Stimulated activated naive CD8-positive, alpha-beta T cell treated with anti-CD3 and anti-CD28 coated beads, Interleukin-15, amount 100 ng/mL, for 72 hours (primary cell): ENCODE data around the gene CDC42EP1.
A peak's percentile ranks its signal among the peaks of the same experiment; 100 is the strongest.

Source experiments
- ATAC-seq: fragments of 150-1000 bp; cut with Tn5 transposase; 2 replicates; pipeline ENCODE4 v1.10.0; 2021; ENCODE audit warnings: mild to moderate bottlenecking, moderate library complexity
- DNase-seq, 2 donors: peaks; one replicate each; pipeline ENCODE4 v3.0.0; 2021 to 2022
- H3K27ac Mint-ChIP-seq, 2 donors: one replicate each; pipeline ENCODE4 v1.8.0; 2022; ENCODE audit warnings: mild to moderate bottlenecking in 2 of 2, mixed read lengths in 2 of 2, moderate library complexity in 2 of 2
- H3K27me3 Mint-ChIP-seq: one replicate; pipeline ENCODE4 v1.8.0; 2022; ENCODE audit warnings: mixed read lengths
- H3K4me1 Mint-ChIP-seq: one replicate; pipeline ENCODE4 v1.8.0; 2022; ENCODE audit warnings: mild to moderate bottlenecking, mixed read lengths
- H3K4me3 Mint-ChIP-seq, 2 donors: one replicate each; pipeline ENCODE4 v1.8.0; 2022; ENCODE audit warnings: mild to moderate bottlenecking in 2 of 2, mixed read lengths in 2 of 2, moderate library complexity in 1 of 2
- H3K9me3 Mint-ChIP-seq, 2 donors: one replicate each; pipeline ENCODE4 v1.8.0; 2022; ENCODE audit warnings: mixed read lengths in 2 of 2

The CDC42EP1 gene, protein sequence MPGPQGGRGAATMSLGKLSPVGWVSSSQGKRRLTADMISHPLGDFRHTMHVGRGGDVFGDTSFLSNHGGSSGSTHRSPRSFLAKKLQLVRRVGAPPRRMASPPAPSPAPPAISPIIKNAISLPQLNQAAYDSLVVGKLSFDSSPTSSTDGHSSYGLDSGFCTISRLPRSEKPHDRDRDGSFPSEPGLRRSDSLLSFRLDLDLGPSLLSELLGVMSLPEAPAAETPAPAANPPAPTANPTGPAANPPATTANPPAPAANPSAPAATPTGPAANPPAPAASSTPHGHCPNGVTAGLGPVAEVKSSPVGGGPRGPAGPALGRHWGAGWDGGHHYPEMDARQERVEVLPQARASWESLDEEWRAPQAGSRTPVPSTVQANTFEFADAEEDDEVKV

DNA sequence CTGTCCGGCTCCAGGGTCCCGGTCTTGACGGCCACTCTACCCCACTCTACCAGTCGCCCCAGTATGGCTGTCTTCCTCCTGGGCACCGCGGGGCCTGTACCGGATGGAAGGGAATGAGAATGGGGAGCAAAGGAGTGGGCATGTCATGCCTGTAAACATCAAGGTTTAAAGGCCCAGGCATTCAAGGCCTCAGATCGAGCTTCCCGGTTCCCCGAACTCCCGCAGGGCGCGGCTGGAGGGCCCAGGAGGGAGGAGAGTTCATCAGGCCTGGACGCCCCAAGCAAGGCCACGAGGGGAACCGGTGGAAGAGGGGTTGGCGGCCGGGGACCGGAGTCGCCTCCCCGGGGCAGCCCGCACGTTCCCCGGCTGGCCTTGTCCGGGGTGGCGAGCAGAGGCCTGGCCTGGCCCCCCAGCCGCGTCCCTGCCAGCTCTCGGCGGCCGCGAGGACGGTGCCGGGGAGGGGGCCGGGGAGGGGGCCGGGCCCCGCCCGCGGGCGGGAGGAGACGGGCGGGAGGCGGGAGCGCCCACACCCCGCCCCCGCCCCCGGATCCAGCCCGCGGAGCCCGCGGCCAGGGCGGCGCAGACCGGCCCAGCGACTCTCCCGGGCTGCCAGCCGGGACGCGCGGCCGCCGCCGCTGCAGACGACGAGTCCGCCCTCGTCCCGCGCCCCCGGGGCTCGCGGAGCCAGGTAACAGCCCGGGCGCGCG is at the start of gene CDC42EP1:
Gene CDC42EP1, plus strand, starts transcription at position 580 of the 707 bp plus-strand sequence. CDS start 5,870 bp downstream, outside the sequence.
- DNase-seq = no peak
- Mint-ChIP-seq H3K27ac (peak within 1 kb of the TSS; percentile 72 to 92), H3K27me3 (peaks cover 95% of the 10 kb centered on the region), H3K4me3 (peak within 1 kb of the TSS; percentile 81 to 88), H3K4me1 (peaks cover 22% of the 10 kb centered on the region), H3K9me3 (no peaks in the 10 kb centered on the region)
- peak; percentile 23 for ATAC-seq

DNA sequence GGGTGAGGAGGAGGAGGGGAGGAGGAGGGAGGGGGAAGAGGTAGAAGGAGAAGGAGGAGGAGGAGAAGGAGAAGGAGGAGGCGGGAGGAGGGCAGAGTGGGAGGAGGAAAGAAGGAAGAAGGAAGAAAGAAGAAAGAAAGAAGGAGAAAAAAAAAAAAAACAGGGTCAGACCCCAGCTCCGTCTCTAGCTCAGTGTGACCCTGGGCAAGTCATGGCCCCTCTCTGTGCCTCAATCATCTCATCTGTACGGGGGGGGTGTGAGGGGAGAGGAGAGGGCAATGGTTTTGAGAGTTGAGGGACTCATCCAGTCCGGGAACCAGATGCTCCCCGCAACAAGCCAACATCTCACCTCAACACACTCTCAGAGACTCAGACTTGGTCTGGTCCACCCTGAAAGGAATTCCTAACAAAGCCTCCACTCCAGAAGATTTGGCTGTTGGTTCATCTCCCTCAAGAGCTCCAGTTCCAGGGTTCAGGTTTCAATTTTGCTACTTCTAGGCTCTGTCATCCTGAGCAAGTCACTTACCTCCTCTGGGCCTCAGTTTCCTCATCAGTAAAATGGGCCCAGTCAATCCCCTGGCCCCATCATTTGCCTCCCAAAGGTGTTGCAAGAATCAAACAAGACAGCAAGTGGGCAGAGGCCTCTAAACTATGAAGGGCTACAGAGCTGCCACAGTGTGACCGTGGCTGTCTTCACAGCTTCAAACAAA is 48.7 kb upstream of the CDC42EP1 start:
- ATAC-seq (no peak), DNase-seq (no peak)
- no peak overlapping the region for H3K27ac Mint-ChIP-seq
- no peak overlapping the region for H3K4me3 Mint-ChIP-seq
- H3K4me1 Mint-ChIP-seq = no peaks in the 10 kb centered on the region
- H3K27me3 Mint-ChIP-seq = no peaks in the 10 kb centered on the region
- H3K9me3 Mint-ChIP-seq = no peaks in the 10 kb centered on the region

DNA sequence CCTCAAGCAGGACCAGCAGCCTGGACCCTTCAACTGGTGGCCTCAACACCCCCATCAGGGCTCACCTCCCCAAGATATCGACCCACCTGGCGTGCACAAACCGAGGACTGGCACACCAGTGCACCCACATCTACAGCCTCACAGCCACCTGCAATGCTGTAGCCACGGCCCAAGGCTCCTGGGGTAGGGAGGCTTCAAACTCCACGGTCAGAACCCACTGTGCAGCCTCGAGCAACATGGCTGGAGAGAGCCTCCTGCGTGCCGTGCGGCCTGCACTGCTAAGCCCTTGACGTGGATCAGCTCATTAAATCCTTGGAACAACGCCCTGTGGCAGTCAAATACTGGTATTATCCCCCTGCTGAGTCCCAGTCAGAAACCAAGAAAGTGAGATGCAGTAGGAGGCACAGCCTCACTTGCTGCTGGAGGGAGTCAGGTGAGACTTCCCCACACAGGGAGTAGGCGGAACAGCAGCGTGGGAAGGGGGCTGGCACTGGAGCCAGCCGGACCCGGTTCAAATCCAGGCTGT is 45.7 kb upstream of the CDC42EP1 start:
- H3K27ac Mint-ChIP-seq = no peak overlapping the region
- H3K4me3 Mint-ChIP-seq = no peak overlapping the region
- ATAC-seq (no peak), DNase-seq (no peak)
- peaks cover 8% of the 10 kb centered on the region for H3K4me1 Mint-ChIP-seq
- H3K9me3 Mint-ChIP-seq = no peaks in the 10 kb centered on the region
- peaks cover 12% of the 10 kb centered on the region for H3K27me3 Mint-ChIP-seq

DNA sequence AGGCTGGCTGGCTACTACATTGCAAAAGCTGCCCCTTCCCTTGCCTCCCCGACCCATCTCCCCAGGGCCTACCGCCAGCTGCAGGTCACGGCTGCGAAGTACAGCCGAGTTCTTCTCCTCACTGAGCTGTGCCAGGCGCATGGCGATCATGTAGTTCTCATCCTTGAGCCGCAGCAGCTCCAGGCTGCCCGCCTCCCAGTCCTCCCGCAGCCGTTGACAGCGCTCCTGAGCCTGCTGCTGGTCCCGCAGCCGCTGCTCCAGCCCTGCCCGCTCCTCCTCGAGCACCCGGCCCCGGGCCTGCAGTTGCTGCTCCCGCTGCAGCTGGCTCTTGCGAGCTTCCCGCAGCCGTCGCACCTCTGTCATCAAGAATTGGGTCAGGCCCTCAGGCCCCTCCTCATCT is 44.4 kb upstream of the CDC42EP1 start:
- DNase-seq (no peak), ATAC-seq (no peak)
- no peak overlapping the region for H3K27ac Mint-ChIP-seq
- H3K4me3 Mint-ChIP-seq = no peak overlapping the region
- peaks cover 8% of the 10 kb centered on the region for H3K4me1 Mint-ChIP-seq
- no peaks in the 10 kb centered on the region for H3K9me3 Mint-ChIP-seq
- peaks cover 17% of the 10 kb centered on the region for H3K27me3 Mint-ChIP-seq

DNA sequence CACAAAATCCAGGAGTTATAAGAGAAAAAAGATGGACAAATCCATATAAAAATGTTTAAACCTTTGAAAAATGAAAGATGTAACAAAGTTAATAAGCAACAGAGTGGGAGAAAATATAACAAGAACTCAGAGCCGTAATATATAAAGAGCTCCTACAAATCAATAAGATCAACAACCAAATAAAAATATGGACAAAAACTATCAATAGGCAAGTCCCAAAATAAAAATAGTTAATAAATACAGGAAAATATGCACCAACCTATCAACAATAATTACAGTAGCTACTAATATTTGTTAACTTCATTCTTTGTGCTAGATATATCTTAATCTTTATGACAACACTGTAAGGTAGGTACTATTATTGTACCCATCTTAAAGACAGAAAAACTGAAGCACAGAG is 43.8 kb upstream of the CDC42EP1 start:
- H3K27me3 Mint-ChIP-seq = peaks cover 23% of the 10 kb centered on the region
- H3K27ac Mint-ChIP-seq = no peak overlapping the region
- ATAC-seq (no peak), DNase-seq (no peak)
- H3K9me3 Mint-ChIP-seq = no peaks in the 10 kb centered on the region
- peaks cover 8% of the 10 kb centered on the region for H3K4me1 Mint-ChIP-seq
- no peak overlapping the region for H3K4me3 Mint-ChIP-seq

DNA sequence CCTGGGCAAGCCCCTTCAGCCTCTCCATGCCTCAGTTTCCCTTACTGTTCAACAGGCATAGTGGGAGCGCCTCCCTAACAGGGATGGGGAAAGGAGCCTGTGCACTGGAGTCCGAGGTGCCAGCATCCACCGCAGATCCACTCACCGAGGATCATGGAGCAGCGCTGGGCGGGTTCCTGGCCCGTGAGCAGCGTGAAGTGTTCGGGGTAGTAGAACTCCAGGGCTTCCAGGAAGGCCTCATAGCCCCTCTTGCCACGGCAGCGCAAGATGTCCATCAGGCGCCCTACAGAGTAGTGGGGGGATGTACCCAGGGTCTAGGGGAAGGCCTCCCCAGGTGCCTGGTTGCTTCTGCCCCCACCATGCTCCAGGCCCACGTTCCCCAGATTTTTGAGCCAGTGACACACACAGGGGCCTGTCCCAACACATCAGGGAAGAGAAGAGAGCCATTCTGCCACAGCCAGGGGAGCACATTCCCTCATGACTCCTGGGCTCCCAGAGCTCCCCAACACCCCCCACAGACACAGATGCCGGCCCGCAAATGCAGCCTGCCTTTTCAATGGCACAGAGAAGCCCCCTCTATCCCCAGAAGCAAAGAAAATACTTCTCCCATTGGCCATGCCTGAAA is 42.3 kb upstream of the CDC42EP1 start:
- ATAC-seq (no peak), DNase-seq (no peak)
- Mint-ChIP-seq H3K27me3 (peaks cover 36% of the 10 kb centered on the region), H3K27ac (peak overlapping the region in 1 of 2 donors; percentile 91), H3K9me3 (no peaks in the 10 kb centered on the region), H3K4me3 (peak overlapping the region; percentile 64 to 80), H3K4me1 (peaks cover 8% of the 10 kb centered on the region)

DNA sequence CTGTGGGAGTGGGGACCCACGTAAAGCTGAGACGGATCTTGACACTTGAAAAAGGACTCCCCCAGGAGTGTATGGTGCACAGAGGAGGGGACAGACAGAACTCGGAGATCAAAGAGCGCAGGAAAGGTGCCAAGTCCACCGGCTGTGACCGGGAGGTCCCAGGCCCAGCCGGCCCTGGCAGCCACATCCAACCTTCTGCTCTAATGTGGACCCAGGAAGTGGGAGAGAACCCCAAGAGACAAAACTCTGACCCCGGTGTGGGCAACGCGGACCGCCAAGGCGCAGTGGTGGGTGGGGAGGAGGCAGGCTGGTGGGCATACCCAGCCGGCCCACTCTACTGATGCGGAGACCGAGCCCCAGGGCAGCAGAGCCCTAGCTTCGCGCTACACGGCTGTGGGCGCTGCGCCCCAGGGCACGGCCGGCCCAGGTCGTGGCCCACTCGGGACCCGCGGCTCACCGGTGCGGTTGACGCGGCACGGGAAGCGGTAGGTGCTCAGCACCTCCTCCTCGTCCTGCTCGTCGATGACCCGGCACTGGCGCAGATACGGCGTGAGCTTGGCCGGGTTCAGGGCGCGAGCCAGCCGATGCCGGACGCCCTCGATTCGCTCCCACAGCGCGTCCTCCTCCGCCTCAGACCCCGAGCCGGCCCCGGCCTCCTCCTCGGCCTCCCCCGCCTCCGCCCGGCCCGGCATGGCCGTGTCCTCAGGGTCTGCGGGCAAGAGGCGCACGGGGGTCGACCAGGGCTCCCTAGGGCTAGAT is 41.6 kb upstream of the CDC42EP1 start:
- DNase-seq (peak in 1 of 2 donors; percentile 20), ATAC-seq (peak; percentile 41)
- Mint-ChIP-seq H3K27ac (no peak overlapping the region), H3K4me3 (peak overlapping the region; percentile 64 to 80), H3K4me1 (peaks cover 8% of the 10 kb centered on the region), H3K9me3 (no peaks in the 10 kb centered on the region), H3K27me3 (peaks cover 43% of the 10 kb centered on the region)

DNA sequence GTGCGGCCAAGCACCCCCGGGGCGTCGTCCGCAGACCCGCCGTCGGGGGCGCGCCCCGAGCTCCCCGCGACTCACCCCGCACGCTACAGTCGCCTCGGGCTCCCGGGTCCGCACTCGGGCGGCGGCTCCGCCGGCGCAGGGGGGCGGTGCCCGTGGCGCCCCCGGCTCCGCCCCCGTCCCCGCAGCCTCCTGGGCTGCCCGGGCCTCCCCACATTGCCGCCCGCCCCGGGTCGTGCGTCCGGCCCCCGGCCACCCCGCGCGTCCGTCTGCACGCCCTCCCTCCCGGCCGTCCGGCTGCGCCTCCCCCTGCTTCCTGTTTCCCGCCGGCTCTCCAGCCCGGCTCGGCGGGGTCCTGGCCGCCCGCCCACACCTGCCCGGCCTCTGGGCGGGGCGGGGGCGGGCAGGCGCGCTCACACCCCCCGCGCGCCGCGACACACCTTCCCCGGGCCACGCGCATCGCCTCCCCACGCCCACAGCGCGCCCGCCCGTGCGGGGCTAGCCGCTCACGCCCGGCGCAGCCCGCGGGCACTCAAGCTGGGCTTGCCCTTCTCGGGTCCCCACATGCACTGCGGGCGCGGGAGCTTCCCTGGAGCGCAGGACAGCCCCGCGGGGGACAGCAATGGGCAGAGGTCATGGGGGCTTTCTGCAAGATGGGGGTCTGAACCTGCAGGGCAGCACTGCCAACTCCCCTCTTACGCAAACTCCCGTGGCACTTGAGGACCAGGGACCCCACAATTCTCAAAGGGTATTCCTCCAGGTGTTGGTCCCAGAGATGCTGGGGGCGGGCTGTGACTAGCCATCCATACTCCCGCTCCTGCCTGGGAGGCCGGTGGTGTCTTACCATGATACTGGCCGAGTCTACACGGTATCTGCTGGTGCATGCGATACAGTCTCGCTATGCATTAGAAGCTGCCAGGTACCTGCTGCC is 40.7 kb upstream of the CDC42EP1 start, which contains the start of gene CARD10:
Gene CARD10, minus strand, starts transcription at position 148 of the 928 bp plus-strand sequence. CDS start 215 bp downstream, outside the sequence.
- H3K4me1 Mint-ChIP-seq = peaks cover 8% of the 10 kb centered on the region
- H3K27ac Mint-ChIP-seq = peak within 1 kb of the TSS in 1 of 2 donors; percentile 91
- H3K27me3 Mint-ChIP-seq = peaks cover 47% of the 10 kb centered on the region
- H3K4me3 Mint-ChIP-seq = peak within 1 kb of the TSS; percentile 78 to 80
- DNase-seq (peak in 1 of 2 donors; percentile 13), ATAC-seq (peak; percentile 74)
- no peaks in the 10 kb centered on the region for H3K9me3 Mint-ChIP-seq

DNA sequence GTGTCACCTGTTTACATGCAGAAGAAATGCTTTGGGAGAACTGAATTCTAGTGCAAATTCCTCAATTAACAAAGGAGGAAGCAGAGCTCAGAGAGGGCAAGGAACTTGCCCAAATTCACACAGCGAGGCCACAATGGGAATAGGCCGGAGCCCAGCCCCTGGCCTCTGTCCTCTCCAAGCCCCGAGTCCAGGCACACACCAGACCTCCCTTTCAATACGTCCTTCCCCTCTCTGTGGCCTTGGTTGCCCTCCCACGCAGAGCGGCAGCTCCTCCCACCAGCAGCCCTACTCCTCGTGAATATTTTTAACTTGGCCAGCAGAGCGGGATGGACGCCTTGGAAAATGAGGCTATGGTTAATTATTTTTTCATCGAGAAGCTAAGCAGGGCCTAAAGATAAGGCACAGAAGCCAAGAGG is 39.5 kb upstream of the CDC42EP1 start:
- Mint-ChIP-seq H3K9me3 (no peaks in the 10 kb centered on the region), H3K4me1 (peaks cover 10% of the 10 kb centered on the region)

DNA sequence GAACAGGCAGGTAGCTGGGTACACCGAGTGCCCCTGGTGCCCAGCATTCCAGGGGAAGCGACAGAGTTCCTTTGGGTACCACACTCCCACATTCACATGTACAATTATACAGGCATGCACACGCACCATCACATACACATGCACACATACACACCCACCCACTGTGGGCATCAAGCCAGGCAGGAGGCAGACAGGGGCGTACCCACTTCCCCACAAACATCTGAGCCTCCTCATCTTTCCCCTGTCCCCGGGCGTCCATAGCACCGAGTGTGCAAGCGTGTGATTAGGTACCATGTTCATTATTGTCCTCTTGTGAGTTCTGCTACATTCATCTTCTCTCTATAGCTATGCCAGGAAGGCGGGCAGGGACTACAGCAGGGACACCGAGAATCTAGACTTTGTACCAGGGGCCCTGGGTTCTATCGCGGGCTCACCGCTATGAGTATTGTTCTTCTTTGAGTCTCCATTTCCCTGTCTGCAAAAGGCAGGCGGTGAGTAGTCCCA is 39.0 kb upstream of the CDC42EP1 start:
- DNase-seq = no peak
- Mint-ChIP-seq H3K9me3 (no peaks in the 10 kb centered on the region), H3K27me3 (peaks cover 47% of the 10 kb centered on the region), H3K4me3 (no peak overlapping the region), H3K4me1 (peaks cover 13% of the 10 kb centered on the region), H3K27ac (no peak overlapping the region)
- ATAC-seq = no peak

More for the DNA sequence above, 39.5 kb upstream of the CDC42EP1 start:
- DNase-seq (no peak), ATAC-seq (no peak)
- Mint-ChIP-seq H3K27me3 (peaks cover 47% of the 10 kb centered on the region), H3K4me3 (no peak overlapping the region), H3K27ac (no peak overlapping the region)

DNA sequence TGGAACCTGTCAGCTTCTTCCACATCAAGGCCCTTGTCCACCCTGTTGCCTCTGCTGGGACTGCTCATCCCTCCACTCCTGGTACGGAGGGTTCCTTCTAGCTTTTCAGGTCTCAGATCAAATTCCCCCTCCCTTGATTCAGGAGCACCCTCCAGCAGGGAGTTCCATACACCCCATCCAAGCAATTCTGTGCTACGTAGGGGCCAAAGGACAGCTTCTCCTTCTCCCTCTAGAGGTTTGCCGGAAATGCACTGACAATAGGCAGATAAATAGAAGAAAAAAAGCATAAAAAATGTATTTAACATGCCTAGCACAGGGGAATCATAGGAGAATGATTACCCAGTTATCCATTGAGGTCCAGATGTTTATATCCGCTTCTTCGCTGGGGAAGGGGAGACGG is 37.8 kb upstream of the CDC42EP1 start:
- Mint-ChIP-seq H3K9me3 (no peaks in the 10 kb centered on the region), H3K27ac (no peak overlapping the region), H3K27me3 (peaks cover 47% of the 10 kb centered on the region), H3K4me3 (no peak overlapping the region), H3K4me1 (peaks cover 13% of the 10 kb centered on the region)
- ATAC-seq (no peak), DNase-seq (no peak)

DNA sequence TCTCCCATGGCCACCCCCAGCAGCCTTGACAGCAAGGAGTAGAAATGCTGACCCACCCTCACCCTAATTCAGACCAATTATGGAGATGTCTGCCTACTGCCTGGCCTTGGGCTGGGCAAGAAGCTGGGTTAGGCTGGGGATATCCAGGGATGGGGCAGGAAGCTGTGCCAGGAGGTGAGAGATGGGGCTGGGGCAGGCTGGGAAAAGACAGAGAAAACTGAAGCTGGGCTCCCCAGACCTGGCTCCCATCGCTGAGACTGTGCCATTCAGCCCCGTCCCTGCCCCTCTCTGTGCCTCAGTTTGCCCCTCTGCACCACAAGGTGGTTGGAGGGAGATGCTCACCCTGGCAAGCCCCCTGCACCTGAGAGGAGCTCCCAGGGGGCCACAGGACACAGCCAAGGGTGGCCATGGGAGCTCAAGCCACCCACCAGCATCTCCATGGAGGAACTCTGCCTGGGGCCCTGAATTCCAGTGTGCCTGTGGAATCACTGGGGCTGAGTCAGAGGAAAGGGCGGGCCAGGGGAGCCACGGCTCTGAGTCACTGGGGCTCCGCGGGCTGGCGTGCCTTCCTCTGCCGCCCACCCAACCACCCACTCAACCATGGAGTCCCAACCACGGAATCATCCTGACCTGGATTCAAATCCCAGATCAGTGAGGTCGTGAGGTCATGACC is 35.1 kb upstream of the CDC42EP1 start:
- H3K9me3 Mint-ChIP-seq = no peaks in the 10 kb centered on the region
- H3K4me3 Mint-ChIP-seq = no peak overlapping the region
- peaks cover 14% of the 10 kb centered on the region for H3K4me1 Mint-ChIP-seq
- DNase-seq (no peak), ATAC-seq (no peak)
- H3K27ac Mint-ChIP-seq = no peak overlapping the region
- peaks cover 35% of the 10 kb centered on the region for H3K27me3 Mint-ChIP-seq

DNA sequence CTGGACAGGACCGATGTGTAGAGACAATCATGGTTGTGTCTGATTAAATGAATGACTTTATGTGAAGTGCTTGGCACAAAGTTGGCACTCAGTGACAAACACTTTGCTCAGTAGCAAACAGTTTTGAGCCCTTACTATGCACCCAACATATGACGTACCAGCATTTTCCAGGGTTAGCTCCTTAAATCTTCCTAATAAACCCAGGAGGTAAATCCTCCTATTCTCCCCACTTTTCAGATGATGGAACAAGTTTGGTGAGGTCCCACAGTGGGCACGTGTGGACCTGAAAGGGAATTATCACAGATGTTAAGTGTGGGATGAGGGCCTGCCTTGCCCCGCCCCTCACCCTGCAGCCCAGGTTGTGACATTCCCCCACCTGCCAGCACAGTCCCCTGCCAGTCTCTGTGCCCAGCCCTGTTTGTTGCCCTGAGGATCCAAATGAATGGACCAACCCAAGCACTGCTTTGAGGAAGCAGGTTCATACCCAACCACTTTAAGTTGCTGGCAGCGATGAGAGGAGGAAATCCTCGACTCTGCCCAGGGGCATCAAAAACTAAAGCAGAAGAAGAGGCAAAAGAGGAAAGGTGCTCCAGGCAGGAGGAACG is 34.4 kb upstream of the CDC42EP1 start:
- DNase-seq (no peak), ATAC-seq (no peak)
- no peak overlapping the region for H3K27ac Mint-ChIP-seq
- H3K4me3 Mint-ChIP-seq = no peak overlapping the region
- no peaks in the 10 kb centered on the region for H3K9me3 Mint-ChIP-seq
- H3K27me3 Mint-ChIP-seq = peaks cover 30% of the 10 kb centered on the region
- H3K4me1 Mint-ChIP-seq = peaks cover 15% of the 10 kb centered on the region
